Measurements from ENCODE around the gene COMT. TPM values are rescaled to one million over a fixed set of nuclear protein-coding genes. Genes with fewer than 3 reads are reported as not detected.

The COMT gene
- total and polyA plus RNA-seq, 8 donors = 25.1 to 174 (median 103) TPM

DNA sequence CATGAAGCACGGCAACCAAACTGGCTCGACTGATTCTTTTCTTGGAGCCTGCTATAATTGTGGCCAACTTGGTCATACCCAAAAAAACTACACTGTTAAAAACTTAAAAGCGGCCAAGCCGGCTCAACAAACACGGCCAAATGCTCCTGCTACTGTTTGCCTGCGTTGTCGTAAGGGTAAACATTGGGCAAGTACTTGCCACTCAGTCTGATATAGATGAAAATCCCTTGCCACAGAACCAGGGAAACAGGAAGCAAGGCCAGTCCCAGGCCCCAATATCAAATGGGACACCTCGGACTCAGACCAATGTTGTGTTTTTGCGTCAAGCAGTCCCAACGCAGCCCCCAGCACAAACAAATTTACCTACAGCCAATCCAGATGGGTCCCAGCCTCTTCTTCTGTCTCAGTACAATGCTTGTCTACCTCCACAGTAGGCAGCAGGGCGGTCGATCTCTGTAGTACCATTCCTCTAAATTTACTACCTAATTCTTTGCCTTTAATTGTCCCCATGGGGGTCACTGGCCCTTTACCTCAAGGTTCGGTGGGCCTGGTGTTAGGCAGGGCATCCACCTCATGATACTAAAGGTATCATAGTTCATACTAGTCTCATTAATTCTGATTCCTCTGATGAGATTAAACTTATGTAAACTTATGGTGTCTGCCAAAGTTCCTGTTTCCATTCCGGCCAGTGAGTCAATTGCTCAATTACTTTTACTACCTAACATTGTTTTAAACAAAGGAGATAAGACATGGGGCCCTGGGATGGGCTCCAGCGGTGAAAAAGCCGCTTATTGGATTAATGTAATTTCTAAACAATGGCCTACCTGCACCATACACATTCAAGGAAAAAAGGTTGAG lies 3.7 kb upstream of the COMT start:
- peak in 1 of 2 donors; percentile 81 for DNase-seq
- Histone ChIP-seq H3K4me1 (peaks cover 47 to 66% (median 60%) of the 10 kb centered on the region in 4 donors), H3K9me3 (peaks cover 0 to 12% (median 0%) of the 10 kb centered on the region in 4 donors), H3K27ac (peak overlapping the region; percentile 60 to 98 (median 80)), H3K36me3 (peaks cover 0 to 14% (median 0%) of the 10 kb centered on the region in 4 donors), H3K4me3 (no peak overlapping the region), H3K27me3 (no peaks in the 10 kb centered on the region)
- intact Hi-C loops (cut with DNase I; ENCODE audit: low total_unique reads) = no loop called here
- 43 to 65% (median 48%) methylated on average over 16 of the region's 16 CpGs for WGBS, 5 donors
- no peak for TF ChIP-seq POLR2A (IDR thresholded peaks at IDR 0.05)
- peak in 2 of 3 donors; percentile 25 to 61 for TF ChIP-seq POLR2AphosphoS5 (IDR thresholded peaks at IDR 0.05)

DNA sequence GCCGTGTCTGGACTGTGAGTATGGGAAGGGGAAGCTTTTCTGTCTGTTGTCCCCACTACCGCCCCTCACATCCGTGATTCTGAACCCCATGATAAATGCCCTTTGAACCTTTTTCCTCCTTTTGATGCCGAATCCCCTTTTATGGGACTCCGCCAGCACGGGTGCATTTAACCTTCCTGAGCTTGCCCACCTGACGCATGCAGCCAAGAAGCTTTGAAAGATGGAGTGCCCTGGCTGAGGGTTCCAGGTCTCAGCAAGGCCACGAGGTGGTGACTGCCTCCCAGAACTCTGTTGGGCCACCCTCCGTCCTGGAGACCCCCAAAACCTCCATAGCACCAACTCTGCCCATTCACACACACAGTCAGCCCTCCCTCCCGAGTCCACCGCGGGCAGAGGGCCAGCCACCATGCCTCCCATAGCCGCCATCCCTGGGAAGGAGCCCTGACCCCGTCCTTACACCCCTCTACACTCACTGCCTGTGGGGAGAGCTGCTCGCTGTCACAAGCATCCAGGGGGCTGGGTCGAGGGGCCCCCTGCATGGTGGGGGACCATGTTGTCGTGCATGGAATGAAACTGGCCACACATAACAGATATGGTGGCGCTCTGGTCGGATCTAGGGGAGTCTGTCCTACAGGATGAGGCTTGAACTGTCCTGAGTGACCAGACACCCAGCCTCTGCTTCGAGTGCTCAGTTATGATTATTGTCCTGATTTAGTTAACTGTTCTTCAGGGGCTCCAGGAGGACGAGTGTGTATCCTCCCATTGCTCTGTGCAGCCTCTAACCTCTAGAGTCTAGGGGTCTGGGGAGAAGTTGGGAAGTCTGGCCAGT lies 822 bp upstream of the COMT start:
- Histone ChIP-seq H3K36me3 (peaks cover 0 to 5% (median 0%) of the 10 kb centered on the region in 4 donors), H3K27me3 (no peaks in the 10 kb centered on the region), H3K4me1 (peaks cover 53 to 82% (median 59%) of the 10 kb centered on the region in 4 donors), H3K27ac (peak overlapping the region; percentile 90 to 98 (median 93)), H3K4me3 (peak overlapping the region; percentile 61 to 86 (median 74)), H3K9me3 (peaks cover 0 to 3% (median 0%) of the 10 kb centered on the region in 4 donors)
- TF ChIP-seq POLR2A (IDR thresholded peaks at IDR 0.05) = no peak
- no peak for TF ChIP-seq POLR2AphosphoS5 (IDR thresholded peaks at IDR 0.05)
- TF ChIP-seq, protein P1, sequence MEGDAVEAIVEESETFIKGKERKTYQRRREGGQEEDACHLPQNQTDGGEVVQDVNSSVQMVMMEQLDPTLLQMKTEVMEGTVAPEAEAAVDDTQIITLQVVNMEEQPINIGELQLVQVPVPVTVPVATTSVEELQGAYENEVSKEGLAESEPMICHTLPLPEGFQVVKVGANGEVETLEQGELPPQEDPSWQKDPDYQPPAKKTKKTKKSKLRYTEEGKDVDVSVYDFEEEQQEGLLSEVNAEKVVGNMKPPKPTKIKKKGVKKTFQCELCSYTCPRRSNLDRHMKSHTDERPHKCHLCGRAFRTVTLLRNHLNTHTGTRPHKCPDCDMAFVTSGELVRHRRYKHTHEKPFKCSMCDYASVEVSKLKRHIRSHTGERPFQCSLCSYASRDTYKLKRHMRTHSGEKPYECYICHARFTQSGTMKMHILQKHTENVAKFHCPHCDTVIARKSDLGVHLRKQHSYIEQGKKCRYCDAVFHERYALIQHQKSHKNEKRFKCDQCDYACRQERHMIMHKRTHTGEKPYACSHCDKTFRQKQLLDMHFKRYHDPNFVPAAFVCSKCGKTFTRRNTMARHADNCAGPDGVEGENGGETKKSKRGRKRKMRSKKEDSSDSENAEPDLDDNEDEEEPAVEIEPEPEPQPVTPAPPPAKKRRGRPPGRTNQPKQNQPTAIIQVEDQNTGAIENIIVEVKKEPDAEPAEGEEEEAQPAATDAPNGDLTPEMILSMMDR (IDR thresholded peaks at IDR 0.05) = no peak
- TF ChIP-seq EP300 (IDR thresholded peaks at IDR 0.05) = no peak
- DNase-seq = no peak
- intact Hi-C loops (cut with DNase I; ENCODE audit: low total_unique reads) = no loop called here
- 59 to 71% (median 64%) methylated on average over 21 of the region's 21 CpGs for WGBS, 5 donors

DNA sequence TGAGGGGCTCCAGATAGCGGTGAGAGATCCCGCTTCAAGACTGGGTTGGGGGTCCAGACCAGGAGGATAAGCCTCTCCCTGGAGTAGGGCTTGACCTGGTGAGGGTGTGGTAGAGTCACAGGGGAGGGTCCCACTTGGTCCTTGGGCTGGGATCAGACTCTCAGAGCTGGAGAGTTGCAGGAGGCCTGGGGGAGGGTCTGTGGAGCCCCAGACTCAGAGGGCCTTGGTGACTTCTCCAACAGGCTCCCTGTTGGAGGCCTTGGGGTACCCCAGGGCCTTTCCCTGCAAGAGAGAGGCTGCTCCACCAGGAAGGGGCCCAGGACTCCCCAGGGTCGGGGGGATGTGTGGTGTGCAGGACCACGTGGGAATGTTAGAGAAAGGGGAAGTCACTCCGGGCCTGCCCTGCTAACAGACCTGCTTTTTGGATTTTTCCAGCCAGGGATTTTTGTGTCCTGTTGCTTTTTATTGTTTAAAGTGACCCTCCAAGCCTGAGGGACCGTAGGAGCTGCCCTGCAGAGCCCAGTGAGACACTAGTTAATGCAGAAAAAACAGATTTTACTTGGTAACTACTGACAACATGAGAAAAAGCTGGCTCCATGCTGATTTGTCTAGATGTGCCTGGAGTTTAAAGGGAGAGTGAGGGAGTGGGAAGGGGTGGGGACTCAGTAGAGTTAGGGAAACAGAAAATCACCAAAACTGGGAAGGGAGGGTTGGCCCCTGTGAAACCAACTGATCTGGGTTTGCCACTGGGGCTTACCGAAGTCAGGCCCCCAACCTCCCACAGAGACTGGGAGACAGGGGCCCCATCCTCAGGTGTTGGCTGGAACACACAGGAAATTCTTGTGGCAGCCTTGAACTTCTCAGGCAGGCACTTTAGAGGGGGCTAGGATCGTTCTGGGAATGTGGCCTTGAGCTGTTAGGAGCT lies 847 bp downstream of the COMT start:
- Histone ChIP-seq H3K27ac (peak overlapping the region; percentile 90 to 98 (median 93)), H3K4me3 (peak overlapping the region; percentile 61 to 86 (median 74)), H3K9me3 (no peaks in the 10 kb centered on the region), H3K4me1 (peaks cover 43 to 91% (median 61%) of the 10 kb centered on the region in 4 donors), H3K27me3 (no peaks in the 10 kb centered on the region), H3K36me3 (no peaks in the 10 kb centered on the region)
- no peak for TF ChIP-seq POLR2AphosphoS5 (IDR thresholded peaks at IDR 0.05)
- no peak for TF ChIP-seq POLR2A (IDR thresholded peaks at IDR 0.05)
- TF ChIP-seq, protein P1 (IDR thresholded peaks at IDR 0.05) = no peak
- TF ChIP-seq EP300 (IDR thresholded peaks at IDR 0.05) = no peak
- DNase-seq = peak in 1 of 2 donors; percentile 82
- 1 to 8% (median 4%) methylated on average over 8 of the region's 8 CpGs for WGBS, 5 donors
- intact Hi-C loops (cut with DNase I; ENCODE audit: low total_unique reads) = no loop called here
